Measurements from ENCODE around the gene KLK6.

GRCh38 chr19:51016798-51017683, 47.6 kb upstream of the KLK6 start:
- TF ChIP-seq CTCF (IDR thresholded peaks at IDR 0.05), result peak; percentile 84
- TF ChIP-seq MAZ (IDR thresholded peaks at IDR 0.05; ENCODE audit: borderline replicate concordance, low read depth, low read length), result no peak
- TF ChIP-seq CHD2 (IDR thresholded peaks at IDR 0.05; ENCODE audit: low read length, partially characterized antibody), result no peak
- no peak for TF ChIP-seq CHD4 (IDR thresholded peaks at IDR 0.05; ENCODE audit: borderline replicate concordance)
- TF ChIP-seq MYC (IDR thresholded peaks at IDR 0.05; ENCODE audit: borderline replicate concordance, low read length), result no peak
- TF ChIP-seq RNF2 (IDR thresholded peaks at IDR 0.05; ENCODE audit: borderline replicate concordance, low read depth), result 0 out of 2 replicates have a peak, but pooled peaks have one; percentile 53
- no peak for TF ChIP-seq POLR2A (IDR thresholded peaks at IDR 0.05; ENCODE audit: low read length)
- TF ChIP-seq, protein P1, sequence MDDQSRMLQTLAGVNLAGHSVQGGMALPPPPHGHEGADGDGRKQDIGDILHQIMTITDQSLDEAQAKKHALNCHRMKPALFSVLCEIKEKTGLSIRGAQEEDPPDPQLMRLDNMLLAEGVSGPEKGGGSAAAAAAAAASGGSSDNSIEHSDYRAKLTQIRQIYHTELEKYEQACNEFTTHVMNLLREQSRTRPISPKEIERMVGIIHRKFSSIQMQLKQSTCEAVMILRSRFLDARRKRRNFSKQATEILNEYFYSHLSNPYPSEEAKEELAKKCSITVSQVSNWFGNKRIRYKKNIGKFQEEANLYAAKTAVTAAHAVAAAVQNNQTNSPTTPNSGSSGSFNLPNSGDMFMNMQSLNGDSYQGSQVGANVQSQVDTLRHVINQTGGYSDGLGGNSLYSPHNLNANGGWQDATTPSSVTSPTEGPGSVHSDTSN (IDR thresholded peaks at IDR 0.05), result no peak
